Astrocyte (in vitro differentiated cells and primary cell): ENCODE results near the gene ROR1.

Experiments used
- CTCF ChIP-seq: IDR thresholded peaks from 2 replicates; pipeline ENCODE4 v1.5.1; 2011; ENCODE audit warnings: low read depth, mild to moderate bottlenecking, inconsistent platforms, low read length, moderate library complexity; ENCODE audit not compliant: insufficient read depth
- EZH2 ChIP-seq: IDR thresholded peaks from 2 replicates; pipeline ENCODE4 v1.6.1; 2012; ENCODE audit warnings: mild to moderate bottlenecking, low read length, inconsistent platforms; ENCODE audit not compliant: insufficient read depth

GRCh38 chr1:63855942-63856341 lies 82.1 kb downstream of the ROR1 start:
- TF ChIP-seq CTCF (no peak), EZH2 (no peak)
